GM12872 (cell line): Measurements from ENCODE around the gene PPIE.

Experiments
- TF ChIP-seq, protein P1 (sequence below): IDR thresholded peaks from 3 replicates; pipeline ENCODE4 v1.5.1; 2011; ENCODE audit warnings: low read depth, mild to moderate bottlenecking, low read length, moderate library complexity; ENCODE audit not compliant: insufficient read depth

Gene PPIE

GRCh38 chr1:39788758-39789570 lies 50.3 kb downstream of the PPIE start, which contains the start of gene BMP8B:
Gene BMP8B (minus strand): TSS chr1:39788865. CDS start chr1:39788485, 380 bp downstream.
- TF ChIP-seq, protein P1, sequence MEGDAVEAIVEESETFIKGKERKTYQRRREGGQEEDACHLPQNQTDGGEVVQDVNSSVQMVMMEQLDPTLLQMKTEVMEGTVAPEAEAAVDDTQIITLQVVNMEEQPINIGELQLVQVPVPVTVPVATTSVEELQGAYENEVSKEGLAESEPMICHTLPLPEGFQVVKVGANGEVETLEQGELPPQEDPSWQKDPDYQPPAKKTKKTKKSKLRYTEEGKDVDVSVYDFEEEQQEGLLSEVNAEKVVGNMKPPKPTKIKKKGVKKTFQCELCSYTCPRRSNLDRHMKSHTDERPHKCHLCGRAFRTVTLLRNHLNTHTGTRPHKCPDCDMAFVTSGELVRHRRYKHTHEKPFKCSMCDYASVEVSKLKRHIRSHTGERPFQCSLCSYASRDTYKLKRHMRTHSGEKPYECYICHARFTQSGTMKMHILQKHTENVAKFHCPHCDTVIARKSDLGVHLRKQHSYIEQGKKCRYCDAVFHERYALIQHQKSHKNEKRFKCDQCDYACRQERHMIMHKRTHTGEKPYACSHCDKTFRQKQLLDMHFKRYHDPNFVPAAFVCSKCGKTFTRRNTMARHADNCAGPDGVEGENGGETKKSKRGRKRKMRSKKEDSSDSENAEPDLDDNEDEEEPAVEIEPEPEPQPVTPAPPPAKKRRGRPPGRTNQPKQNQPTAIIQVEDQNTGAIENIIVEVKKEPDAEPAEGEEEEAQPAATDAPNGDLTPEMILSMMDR = no peak

GRCh38 chr1:39789571-39790110 lies 51.0 kb downstream of the PPIE start:
- TF ChIP-seq, protein P1 = no peak

DNA sequence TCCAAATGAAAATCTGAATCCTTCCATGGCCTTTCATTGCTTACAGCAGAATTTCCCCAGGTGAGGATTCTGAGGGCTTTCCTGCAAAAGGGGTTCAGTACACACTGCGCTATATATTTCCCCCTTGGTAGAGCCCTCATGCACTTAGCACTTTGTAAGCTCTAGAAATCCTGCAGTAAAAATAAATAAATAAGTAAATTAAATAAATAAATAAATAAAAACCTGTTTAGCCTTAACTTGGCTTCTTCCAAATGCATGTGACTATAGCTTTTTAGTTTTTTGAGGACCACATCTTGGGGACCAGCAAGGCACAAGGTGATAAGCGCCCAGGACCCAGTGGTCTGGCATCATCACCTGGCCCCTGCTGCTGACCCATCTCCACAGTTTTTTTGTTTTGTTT lies 53.2 kb downstream of the PPIE start:
- TF ChIP-seq, protein P1 = no peak

GRCh38 chr1:39795651-39796050 lies 57.0 kb downstream of the PPIE start:
- TF ChIP-seq, protein P1 = no peak

DNA sequence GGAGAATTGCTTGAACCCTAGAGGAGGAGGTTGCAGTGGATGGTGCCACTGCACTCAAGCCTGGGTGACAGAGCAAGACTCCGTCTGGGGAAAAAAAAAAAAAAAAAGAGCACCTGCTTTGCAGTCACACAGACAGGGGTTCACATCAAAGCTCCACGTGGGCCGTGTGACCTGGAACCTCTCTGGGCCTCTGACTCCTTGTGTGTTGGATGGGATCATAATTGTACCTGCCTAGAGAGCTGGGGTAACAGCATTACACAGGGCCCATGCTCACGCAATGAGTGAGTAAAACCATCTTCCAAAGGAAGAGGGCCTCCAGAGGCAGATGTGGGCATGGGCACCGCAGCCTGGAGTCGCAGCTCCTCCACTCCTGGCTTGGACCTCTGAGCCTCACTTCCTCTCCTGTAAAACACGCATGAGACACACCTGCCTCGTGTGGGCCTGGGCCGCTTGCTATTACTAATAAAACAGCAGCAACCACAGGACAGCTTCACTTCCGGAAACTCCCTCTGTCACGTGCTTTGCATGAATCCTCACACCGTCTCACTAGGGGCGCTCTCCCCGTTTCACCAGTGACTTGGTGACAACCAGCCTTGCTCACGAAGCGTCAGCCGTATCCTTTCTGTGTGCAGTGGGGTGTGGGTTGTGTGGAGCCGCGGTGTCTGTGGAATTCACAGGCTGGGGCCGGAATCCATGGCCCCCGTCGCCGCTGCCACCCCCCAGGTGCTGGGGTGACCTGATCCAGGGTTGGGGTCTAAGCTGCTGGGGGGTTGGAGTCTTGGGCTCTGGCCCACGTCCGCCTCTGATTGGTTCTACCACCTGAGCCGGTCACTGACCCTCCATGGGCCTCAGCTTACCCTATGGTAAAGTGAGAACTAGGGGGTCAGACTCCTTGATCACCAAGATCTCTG lies 60.4 kb downstream of the PPIE start:
- TF ChIP-seq, protein P1 = peak; percentile 73

GRCh38 chr1:39799770-39800470 lies 61.2 kb downstream of the PPIE start:
- TF ChIP-seq, protein P1 = peak; percentile 90
